KBM-7 (cell line): ENCODE results near the gene RASL11A.
"Not testable (repeated sequence)": the region's sequence is repeated elsewhere in the genome, so short reads cannot be mapped to it uniquely, and the experiment has no call there.

ENCODE experiments used
- DNase-seq: peaks from one replicate; pipeline ENCODE4 v3.0.0-alpha.2; 2015
- in situ Hi-C: fragments of 300-500 bp; cut with MboI; formaldehyde crosslinking; loops from 2 replicates; pipeline ENCODE4 v1.14.3; 2020; ENCODE audit warnings: low sequenced_read_pairs, low pct_unique_long_range_greater_than_20kb, mixed read lengths

Gene RASL11A

DNA sequence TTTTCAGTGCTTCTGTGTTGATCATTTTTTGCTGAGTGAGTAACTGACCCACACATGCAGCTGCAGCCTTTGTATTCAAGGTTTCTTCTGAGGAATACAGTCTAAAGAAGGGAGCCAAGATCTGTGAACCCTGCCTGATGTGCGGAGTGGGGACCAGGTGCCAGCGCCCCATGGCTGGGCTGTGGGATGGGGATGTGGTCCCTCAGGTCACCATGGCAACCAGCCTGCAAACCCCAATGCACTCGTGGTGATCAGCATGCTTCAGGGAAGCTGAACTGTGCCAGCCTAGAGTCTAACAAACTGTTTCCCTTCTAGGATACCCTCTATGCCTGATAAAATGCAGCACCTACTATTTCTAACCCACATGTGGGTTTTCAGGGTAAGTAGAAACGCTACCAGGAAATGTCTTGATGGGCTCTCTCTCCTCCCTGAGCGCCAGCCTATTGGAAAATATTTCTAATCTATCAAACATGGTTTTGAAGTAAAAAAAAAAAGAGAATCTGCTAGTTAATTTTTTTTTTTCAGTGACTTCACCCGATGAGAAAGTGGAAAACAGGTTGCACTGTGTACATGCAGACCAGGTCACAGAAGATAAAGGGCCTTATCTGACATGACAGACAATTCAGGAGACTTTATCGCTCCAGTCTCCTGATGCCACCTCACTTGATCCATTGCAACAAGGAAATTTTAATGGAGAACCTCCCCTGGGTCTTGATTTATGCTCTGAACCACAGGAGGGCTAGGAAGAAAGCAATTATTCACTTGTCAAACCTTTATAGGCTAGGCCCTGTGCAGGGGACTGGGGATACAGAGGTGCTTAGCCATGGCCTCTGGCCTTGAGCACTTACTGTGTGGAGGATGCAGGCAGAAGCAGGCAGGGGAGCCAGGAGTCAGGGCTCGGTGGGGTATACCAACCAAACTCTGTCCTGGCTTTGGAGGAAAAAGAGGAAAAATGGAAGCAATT, 51.1 kb downstream of the RASL11A start:
- in situ Hi-C loops = no loop called here
- no peak for DNase-seq

DNA sequence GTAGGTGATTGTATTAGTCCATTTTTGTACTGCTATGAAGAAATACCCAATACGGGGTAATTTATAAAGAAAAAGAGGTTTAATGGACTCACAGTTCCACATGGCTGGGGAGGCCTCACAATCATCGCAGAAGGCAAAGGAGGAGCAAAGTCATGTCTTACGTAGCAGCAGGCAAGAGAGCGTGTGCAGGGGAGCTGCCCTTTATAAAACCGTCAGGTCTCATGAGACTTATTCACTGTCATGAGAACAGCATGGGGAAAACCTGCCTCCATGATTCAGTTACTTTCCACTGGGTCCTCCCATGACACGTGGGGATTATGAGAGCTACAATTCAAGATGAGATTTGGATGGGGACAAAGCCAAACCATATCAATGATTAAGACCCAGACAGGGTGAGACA, 51.8 kb downstream of the RASL11A start:
- in situ Hi-C loops, DNase-seq: not testable (repeated sequence)
